CD1c-positive myeloid dendritic cell (primary cell): ENCODE data around the gene CHN2.

Source experiments
- DNase-seq: peaks from one replicate; pipeline ENCODE4 v3.0.0-alpha.2; 2016; ENCODE audit errors: extremely low spot score

The CHN2 gene

GRCh38 chr7:29430279-29430949 is 235.8 kb downstream of the CHN2 start:
- no peak for DNase-seq

- DNase-seq: no peak
Observed at GRCh38 chr7:29431686-29432085, 237.1 kb downstream of the CHN2 start.

GRCh38 chr7:29432721-29433120 is 238.1 kb downstream of the CHN2 start:
- no peak for DNase-seq

GRCh38 chr7:29434380-29434768 is 239.8 kb downstream of the CHN2 start:
- DNase-seq: no peak

- no peak for DNase-seq
Observed at GRCh38 chr7:29435167-29435566, 240.6 kb downstream of the CHN2 start.

GRCh38 chr7:29435902-29436301 is 241.3 kb downstream of the CHN2 start:
- no peak for DNase-seq

- no peak for DNase-seq
Observed at GRCh38 chr7:29442146-29442545, 247.6 kb downstream of the CHN2 start.

GRCh38 chr7:29443552-29443951 is 249.0 kb downstream of the CHN2 start:
- DNase-seq: no peak

- DNase-seq: no peak
Observed at GRCh38 chr7:29444267-29444666, 249.7 kb downstream of the CHN2 start.

GRCh38 chr7:29445736-29446135 is 251.2 kb downstream of the CHN2 start:
- DNase-seq: no peak

- no peak for DNase-seq
Observed at GRCh38 chr7:29447828-29448227, 253.3 kb downstream of the CHN2 start.

- DNase-seq: no peak
Observed at GRCh38 chr7:29449569-29450260, 255.1 kb downstream of the CHN2 start.

- no peak for DNase-seq
Observed at GRCh38 chr7:29453021-29453420, 258.4 kb downstream of the CHN2 start.

- no peak for DNase-seq
Observed at GRCh38 chr7:29454464-29454863, 259.9 kb downstream of the CHN2 start.

GRCh38 chr7:29454899-29455451 is 260.4 kb downstream of the CHN2 start:
- no peak for DNase-seq

- no peak for DNase-seq
Observed at GRCh38 chr7:29457141-29457561, 262.6 kb downstream of the CHN2 start.

- DNase-seq: no peak
Observed at GRCh38 chr7:29457565-29458011, 263.0 kb downstream of the CHN2 start.

- DNase-seq: no peak
Observed at GRCh38 chr7:29458933-29459332, 264.4 kb downstream of the CHN2 start.

- DNase-seq: no peak
Observed at GRCh38 chr7:29459589-29459988, 265.0 kb downstream of the CHN2 start.

GRCh38 chr7:29461996-29462395 is 267.4 kb downstream of the CHN2 start:
- no peak for DNase-seq

GRCh38 chr7:29463504-29464158 is 269.1 kb downstream of the CHN2 start:
- no peak for DNase-seq

GRCh38 chr7:29464753-29465152 is 270.2 kb downstream of the CHN2 start:
- DNase-seq: no peak
